SU-DHL-6 (cell line): ENCODE measurements around the gene PPARA.

Source experiments
- H2AFZ ChIP-seq: fragments of 200-600 bp; sonication (generic); 2 replicates; pipeline ENCODE4 v1.6.1; 2014; ENCODE audit warnings: low read depth, mild to moderate bottlenecking, moderate library complexity, mixed read lengths, antibody characterized with exemption, low read length; ENCODE audit not compliant: severe bottlenecking
- H3F3A ChIP-seq: fragments of 200-600 bp; shearing (Covaris generic); 2 replicates; pipeline ENCODE4 v1.6.0; 2016; ENCODE audit warnings: antibody characterized with exemption, mild to moderate bottlenecking; ENCODE audit not compliant: insufficient read depth
- H3K27ac ChIP-seq: fragments of 200-600 bp; sonication (generic); 2 replicates; pipeline ENCODE4 v1.5.1; 2016; ENCODE audit warnings: low read depth, mild to moderate bottlenecking, low read length, moderate library complexity, mixed read lengths
- H3K27me3 ChIP-seq: fragments of 200-600 bp; sonication (generic), shearing (Covaris generic); 2 replicates; pipeline ENCODE4 v1.6.0; 2014; ENCODE audit warnings: mild to moderate bottlenecking, low read length
- H3K36me3 ChIP-seq: fragments of 200-600 bp; sonication (generic); 2 replicates; pipeline ENCODE4 v1.6.1; 2014; ENCODE audit warnings: mild to moderate bottlenecking, low read length, mixed read lengths
- H3K4me2 ChIP-seq: fragments of 300-600, 200-600 bp; shearing (Covaris generic), sonication (generic); 2 replicates; pipeline ENCODE4 v1.6.0; 2014; ENCODE audit warnings: low read length, low read depth, mild to moderate bottlenecking; ENCODE audit not compliant: poor library complexity, severe bottlenecking
- H3K4me3 ChIP-seq: fragments of 200-600 bp; sonication (generic); 2 replicates; pipeline ENCODE4 v1.5.1; 2014; ENCODE audit warnings: antibody characterized with exemption, low read length, mild to moderate bottlenecking, mixed read lengths; ENCODE audit not compliant: insufficient read depth, poor library complexity, severe bottlenecking
- H3K79me2 ChIP-seq: fragments of 200-600 bp; sonication (generic); 2 replicates; pipeline ENCODE4 v1.6.1; 2014; ENCODE audit warnings: mild to moderate bottlenecking, low read length, moderate library complexity; ENCODE audit not compliant: insufficient read depth
- H3K9ac ChIP-seq: fragments of 200-600 bp; sonication (generic); 2 replicates; pipeline ENCODE4 v1.7.0; 2014; ENCODE audit warnings: mild to moderate bottlenecking, low read length
- H3K9me2 ChIP-seq: fragments of 200-600 bp; sonication (generic); replicated peaks from 2 replicates; pipeline ENCODE4 v1.6.1; 2014; ENCODE audit warnings: low read length; ENCODE audit not compliant: insufficient read depth
- H3K9me3 ChIP-seq: fragments of 200-600 bp; sonication (generic); 2 replicates; pipeline ENCODE4 v1.6.1; 2014; ENCODE audit warnings: low read length, mixed read lengths; ENCODE audit not compliant: insufficient read depth
- H4K20me1 ChIP-seq: fragments of 200-600 bp; sonication (generic); 2 replicates; pipeline ENCODE4 v1.6.1; 2014; ENCODE audit warnings: low read depth, mild to moderate bottlenecking, antibody characterized with exemption, low read length, moderate library complexity, mixed read lengths
- EZH2phosphoT487 ChIP-seq: fragments of 200-600 bp; sonication (generic), shearing (Covaris generic); conservative IDR thresholded peaks from 2 replicates; pipeline ENCODE4 v1.6.1; 2018; ENCODE audit warnings: mild to moderate bottlenecking, antibody characterized with exemption, low read length, moderate library complexity, mixed read lengths
- TF ChIP-seq, protein P1 (sequence below): fragments of 200-600 bp; sonication (generic); IDR thresholded peaks from one replicate; pipeline ENCODE4 v1.5.1; 2017; ENCODE audit warnings: antibody characterized with exemption, mild to moderate bottlenecking, low read length, moderate library complexity; ENCODE audit not compliant: insufficient read depth, poor library complexity, severe bottlenecking

Gene PPARA

GRCh38 chr22:46242076-46242475 lies 91.8 kb downstream of the PPARA start:
- H3K9ac ChIP-seq, result no peak overlapping the region
- H3K27ac ChIP-seq, result no peak overlapping the region
- H3K4me2 ChIP-seq, result no peak overlapping the region
- H2AFZ ChIP-seq, result no peak overlapping the region
- H4K20me1 ChIP-seq, result no peaks in the 10 kb centered on the region
- no peaks in the 10 kb centered on the region for H3F3A ChIP-seq
- no peaks in the 10 kb centered on the region for H3K27me3 ChIP-seq
- H3K36me3 ChIP-seq, result no peaks in the 10 kb centered on the region
- H3K4me3 ChIP-seq, result no peak overlapping the region
- no peaks in the 10 kb centered on the region for H3K9me2 ChIP-seq
- H3K79me2 ChIP-seq, result no peaks in the 10 kb centered on the region
- TF ChIP-seq, protein P1, sequence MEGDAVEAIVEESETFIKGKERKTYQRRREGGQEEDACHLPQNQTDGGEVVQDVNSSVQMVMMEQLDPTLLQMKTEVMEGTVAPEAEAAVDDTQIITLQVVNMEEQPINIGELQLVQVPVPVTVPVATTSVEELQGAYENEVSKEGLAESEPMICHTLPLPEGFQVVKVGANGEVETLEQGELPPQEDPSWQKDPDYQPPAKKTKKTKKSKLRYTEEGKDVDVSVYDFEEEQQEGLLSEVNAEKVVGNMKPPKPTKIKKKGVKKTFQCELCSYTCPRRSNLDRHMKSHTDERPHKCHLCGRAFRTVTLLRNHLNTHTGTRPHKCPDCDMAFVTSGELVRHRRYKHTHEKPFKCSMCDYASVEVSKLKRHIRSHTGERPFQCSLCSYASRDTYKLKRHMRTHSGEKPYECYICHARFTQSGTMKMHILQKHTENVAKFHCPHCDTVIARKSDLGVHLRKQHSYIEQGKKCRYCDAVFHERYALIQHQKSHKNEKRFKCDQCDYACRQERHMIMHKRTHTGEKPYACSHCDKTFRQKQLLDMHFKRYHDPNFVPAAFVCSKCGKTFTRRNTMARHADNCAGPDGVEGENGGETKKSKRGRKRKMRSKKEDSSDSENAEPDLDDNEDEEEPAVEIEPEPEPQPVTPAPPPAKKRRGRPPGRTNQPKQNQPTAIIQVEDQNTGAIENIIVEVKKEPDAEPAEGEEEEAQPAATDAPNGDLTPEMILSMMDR, result no peak
- no peak for TF ChIP-seq EZH2phosphoT487
- H3K9me3 ChIP-seq, result no peaks in the 10 kb centered on the region

GRCh38 chr22:46244771-46245170 lies 94.4 kb downstream of the PPARA start:
- Histone ChIP-seq H3K79me2 (no peaks in the 10 kb centered on the region; the same call in 1 of the 2 replicates), H4K20me1 (no peaks in the 10 kb centered on the region), H3K9ac (no peak overlapping the region), H3F3A (no peaks in the 10 kb centered on the region), H3K27me3 (no peaks in the 10 kb centered on the region), H3K4me3 (no peak overlapping the region), H2AFZ (no peak overlapping the region), H3K27ac (no peak overlapping the region), H3K36me3 (no peaks in the 10 kb centered on the region), H3K9me3 (no peaks in the 10 kb centered on the region), H3K9me2 (no peaks in the 10 kb centered on the region), H3K4me2 (no peak overlapping the region)
- TF ChIP-seq, protein P1, result no peak
- no peak for TF ChIP-seq EZH2phosphoT487

GRCh38 chr22:46245511-46245910 lies 95.2 kb downstream of the PPARA start:
- H3K9ac ChIP-seq, result no peak overlapping the region
- no peak overlapping the region for H3K27ac ChIP-seq

More at GRCh38 chr22:46245511-46245910, 95.2 kb downstream of the PPARA start:
- H3K9me3 ChIP-seq, result no peaks in the 10 kb centered on the region
- H3K4me3 ChIP-seq, result no peak overlapping the region
- no peaks in the 10 kb centered on the region for H3F3A ChIP-seq
- H3K79me2 ChIP-seq, result no peaks in the 10 kb centered on the region; the same call in 1 of the 2 replicates
- H2AFZ ChIP-seq, result no peak overlapping the region
- H3K9me2 ChIP-seq, result no peaks in the 10 kb centered on the region
- H4K20me1 ChIP-seq, result no peaks in the 10 kb centered on the region
- TF ChIP-seq, protein P1, result no peak
- no peak overlapping the region for H3K4me2 ChIP-seq
- no peaks in the 10 kb centered on the region for H3K36me3 ChIP-seq
- H3K27me3 ChIP-seq, result no peaks in the 10 kb centered on the region
